Glomerular endothelial cell (primary cell): ENCODE data around the gene LCMT2. TPM values are rescaled to one million over a fixed set of nuclear protein-coding genes. Genes with fewer than 3 reads are reported as not detected.

ENCODE experiments used
- DNase-seq: peaks from one replicate; pipeline ENCODE4 v3.0.0-alpha.2; 2011; ENCODE audit warnings: low read depth, low spot score; ENCODE audit errors: extremely low read depth
- total RNA-seq: library from RNA; depleted of rRNA; stranded (reverse); fragments of >200 nt; gene quantifications from 2 replicates; pipeline ENCODE4 v1.2.3, GENCODE V29; 2015

LCMT2 gene
- 2.6 and 6.7 TPM in 2 replicates for total RNA-seq

- peak; percentile 78 for DNase-seq
These were observed at the start of gene LCMT2 for GRCh38 chr15:43329960-43330779. LCMT2 (minus strand) TSS chr15:43330573; CDS start chr15:43330489, 84 bp downstream.

DNA sequence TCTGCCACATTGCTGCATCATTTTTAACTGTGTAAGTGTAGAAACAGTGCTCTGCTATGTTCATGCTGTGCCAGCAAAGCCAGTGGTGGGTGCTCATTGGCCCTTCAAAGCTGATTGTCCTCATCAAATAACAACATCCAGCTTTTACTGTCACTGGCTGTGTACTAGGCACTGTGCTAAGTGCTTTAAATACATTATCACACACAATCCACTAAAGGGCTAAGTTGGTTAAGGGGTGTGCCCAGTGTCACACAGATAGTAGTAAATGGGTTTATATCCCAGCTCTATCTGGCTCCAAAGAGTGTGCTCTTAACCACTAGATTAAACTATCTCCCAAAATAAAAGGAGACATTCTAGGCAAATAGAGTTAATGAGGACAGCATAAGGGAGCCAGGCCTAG lies 48.2 kb upstream of the LCMT2 start:
- DNase-seq: no peak

GRCh38 chr15:43376017-43376705 lies 45.8 kb upstream of the LCMT2 start:
- peak; percentile 10 for DNase-seq

DNA sequence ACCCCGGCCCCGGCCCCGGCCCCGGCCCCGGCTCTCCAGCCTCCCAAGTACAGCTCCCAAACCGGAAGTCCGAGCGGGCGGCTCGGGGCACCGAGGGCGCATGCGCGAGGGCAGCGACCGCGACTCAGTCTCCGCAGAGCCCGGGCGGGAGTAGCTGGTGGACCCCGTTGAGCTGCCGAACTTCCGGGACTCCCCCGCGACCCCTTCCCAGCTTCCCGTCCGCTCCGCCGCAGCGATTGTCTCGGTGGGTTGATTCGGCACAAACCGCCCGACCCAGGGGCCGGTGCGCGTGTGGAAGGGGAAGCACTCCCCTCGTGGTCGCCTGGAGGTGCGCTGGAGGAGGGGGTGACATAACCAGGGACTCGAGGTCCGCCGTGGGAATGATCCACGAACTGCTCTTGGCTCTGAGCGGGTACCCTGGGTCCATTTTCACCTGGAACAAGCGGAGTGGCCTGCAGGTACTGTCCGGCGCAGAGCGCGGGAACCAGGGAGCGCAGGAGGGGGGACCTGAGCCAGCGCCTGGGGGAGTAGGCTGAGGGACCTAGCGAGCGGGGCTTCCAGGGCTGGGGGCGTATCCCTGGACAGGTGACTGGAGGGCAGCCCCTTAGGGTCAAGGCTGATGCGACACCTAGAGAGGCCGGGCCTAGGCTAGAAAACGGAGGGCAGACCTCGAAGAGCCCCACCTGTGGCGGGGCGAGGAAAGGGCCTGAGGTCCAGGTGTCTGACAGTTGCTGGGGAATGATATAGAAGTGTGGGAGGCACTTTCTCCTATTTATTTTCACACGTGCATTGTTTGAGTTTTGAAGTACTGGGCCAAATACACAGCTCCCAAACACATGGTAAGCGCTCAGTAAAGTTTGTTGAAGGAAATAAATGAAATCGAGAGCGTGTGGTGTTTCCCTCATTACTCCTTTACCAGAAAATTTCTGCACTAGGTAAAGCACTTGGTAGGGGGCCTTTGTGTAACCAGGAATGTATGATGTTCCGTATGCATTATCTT lies 40.9 kb upstream of the LCMT2 start, which contains the start of the genes TUBGCP4 and ZSCAN29:
Gene TUBGCP4 (plus strand): TSS at position 127 of the 1,000 bp plus-strand sequence. CDS start 254 bp downstream, at position 381.
Gene ZSCAN29 (minus strand): TSS at position 69 of the 1,000 bp plus-strand sequence. CDS start 1,130 bp downstream, outside the sequence.
- DNase-seq: peak; percentile 7

GRCh38 chr15:43370310-43370974 lies 40.1 kb upstream of the LCMT2 start:
- no peak for DNase-seq

DNA sequence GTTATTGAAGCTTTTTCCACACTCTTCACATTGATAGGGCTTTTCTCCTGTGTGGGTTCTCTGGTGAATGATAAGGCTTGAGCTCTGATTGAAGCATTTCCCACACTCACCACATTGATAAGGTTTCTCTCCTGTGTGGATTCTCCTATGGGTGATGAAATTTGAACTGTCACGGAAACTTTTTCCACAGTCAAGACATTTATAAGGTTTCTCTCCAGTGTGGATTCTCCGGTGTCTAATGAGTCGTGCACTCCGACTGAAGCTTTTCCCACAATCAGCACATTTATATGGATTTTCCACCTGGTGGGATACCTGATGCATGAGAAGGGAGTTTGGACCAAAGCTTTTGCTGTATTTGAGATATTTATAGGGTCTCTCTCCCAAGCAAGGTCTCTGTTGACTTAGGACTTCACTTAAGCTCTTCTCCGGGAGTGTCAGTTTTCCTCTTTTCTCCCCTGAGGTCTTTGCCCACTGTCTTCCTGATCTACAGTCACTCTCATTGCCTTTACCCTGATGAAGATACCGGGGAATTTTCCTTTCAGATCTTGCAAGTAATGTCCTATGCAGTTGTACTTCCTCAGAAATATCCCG lies 31.0 kb upstream of the LCMT2 start:
- DNase-seq: no peak

GRCh38 chr15:43360821-43361220 lies 30.4 kb upstream of the LCMT2 start:
- DNase-seq: no peak

- DNase-seq: no peak
These were observed 22.5 kb upstream of the LCMT2 start for GRCh38 chr15:43352693-43353382.

DNA sequence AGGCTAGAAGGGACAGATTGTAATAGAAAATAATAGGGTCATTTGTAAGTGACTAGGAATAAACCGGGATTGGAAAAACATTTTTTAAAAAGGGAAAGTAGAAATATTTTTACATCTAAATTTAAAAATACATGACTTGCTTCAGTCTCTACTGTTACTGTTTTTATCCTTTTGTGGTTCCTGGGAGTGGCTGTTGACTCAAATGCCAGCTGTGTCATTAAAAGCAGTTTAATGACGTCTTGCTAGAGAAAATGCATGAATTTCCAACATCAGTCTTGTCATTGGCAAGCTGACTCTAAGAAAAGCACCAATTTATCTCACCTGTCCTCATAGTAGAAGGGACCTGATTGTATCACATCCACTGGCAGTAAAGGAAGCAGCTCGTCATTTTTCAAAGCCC lies 16.7 kb upstream of the LCMT2 start:
- no peak for DNase-seq

DNA sequence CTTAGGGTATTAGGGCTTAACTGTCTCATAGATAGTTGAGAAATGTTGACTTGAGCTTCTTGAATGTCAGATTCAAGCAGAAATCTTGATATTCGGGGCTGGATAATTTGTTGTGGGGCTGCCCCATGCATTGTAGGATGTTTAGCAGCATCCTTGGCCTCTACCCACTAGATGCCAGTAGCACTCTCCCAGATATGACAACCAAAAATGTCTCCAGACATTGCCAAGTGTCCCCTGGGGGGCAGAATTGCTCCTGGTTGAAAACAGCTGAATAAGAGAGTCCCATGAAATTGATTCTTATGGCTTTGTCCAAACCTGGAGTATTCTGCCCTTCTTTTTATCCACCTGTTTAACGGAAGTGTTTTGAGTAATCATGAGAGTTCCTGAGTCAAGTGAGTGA lies 15.9 kb upstream of the LCMT2 start:
- no peak for DNase-seq

GRCh38 chr15:43330780-43331087 lies 361 bp upstream of the LCMT2 start:
- no peak for DNase-seq

DNA sequence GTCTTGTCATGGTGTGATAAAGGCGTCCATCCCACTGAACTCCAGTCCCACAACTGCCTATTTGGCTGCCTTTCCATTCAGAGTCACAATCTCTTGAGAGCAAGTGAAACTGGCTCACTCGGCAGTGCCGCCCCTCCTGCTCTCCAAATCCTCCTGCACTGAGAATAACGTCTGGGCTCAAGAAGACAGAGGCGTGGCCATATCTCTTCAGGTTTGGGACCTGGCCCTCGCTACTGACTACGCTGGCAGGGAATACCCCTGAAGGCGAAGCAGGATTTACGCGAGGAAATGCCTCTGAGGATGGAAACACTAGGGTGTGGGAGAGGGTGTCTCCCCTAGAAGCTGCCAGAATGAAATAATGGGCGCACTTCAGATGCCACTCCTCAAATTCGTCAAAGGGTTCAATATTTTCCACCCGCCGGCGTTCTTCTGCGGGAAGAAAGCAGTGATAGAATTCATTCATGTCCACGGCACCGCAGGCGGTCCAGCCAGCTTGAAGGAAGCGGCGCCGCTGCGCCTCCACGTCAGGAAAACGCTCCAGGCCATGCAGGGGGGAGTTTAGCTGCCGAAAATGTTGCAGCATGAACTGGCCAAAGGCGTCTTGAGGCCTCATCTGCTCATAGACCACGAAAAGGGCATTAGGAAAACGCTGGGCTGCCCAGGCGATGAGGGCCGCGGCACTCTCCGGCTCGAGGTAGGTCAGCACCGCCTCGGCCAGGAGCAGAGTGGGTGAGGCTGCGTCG lies 985 bp downstream of the LCMT2 start:
- no peak for DNase-seq

DNA sequence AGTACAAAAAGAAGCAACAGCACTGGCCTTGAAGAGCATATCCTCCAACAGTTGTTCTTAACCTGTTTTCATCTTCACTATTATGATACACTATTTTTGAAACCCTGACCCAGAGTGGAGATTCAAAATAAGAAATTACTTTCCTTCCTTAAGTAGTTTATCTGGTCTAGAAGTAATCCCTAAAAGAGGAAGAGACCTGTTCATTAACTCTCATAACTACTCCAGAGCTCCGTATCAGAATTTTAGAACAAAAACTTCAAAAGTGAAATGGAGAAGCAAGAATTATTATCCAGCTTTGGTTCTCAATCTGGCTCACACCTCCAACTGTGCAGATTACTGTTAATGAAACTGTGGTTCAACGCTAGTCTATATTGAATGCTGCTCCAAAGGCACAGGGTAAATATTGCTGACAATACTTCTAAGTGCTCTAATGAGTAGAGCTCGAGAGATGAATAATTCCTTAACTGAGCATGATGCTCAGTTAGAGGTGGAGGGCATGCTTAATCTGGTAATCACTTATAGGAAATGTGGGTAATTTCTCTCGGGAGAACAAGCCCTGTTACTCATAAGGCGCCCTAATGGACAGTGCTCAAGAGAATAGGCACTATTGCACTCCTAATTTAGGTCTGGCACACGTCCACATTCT lies 5.2 kb downstream of the LCMT2 start:
- DNase-seq: no peak

- DNase-seq: no peak
These were observed 11.2 kb downstream of the LCMT2 start for GRCh38 chr15:43318990-43319771.

DNA sequence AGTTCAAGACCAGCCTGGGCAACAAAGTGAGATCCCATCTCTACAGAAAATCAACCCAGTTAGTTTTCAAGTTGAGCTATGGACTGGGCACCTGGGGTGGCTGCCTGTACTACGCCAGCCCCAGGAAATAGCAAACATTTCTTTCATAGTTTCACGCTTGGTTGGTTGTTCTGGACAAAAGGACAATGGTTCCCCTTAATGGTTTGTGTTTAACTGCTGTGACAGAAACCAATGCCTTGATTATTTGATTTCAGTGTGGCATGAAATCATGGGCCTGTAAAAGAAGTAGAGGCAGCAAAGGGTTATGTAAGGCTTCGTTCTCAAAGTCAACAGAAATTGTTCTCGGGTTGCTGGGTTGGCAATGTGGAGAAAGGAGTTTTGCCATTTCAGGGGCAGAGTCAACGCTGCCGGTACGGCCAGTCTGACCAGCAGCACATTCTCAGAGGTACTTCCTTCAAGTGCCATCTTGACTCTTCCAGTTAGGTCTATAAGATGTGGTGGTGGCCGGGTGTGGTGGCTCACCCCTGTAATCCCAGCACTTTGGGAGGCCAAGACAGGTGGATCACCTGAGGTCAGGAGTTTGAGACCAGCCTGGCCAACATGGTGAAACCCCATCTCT lies 12.7 kb downstream of the LCMT2 start:
- DNase-seq: no peak

- DNase-seq: no peak
These were observed 13.4 kb downstream of the LCMT2 start for GRCh38 chr15:43316971-43317346.
